Measurements from ENCODE around the gene SLC25A3.
"Not testable (repeated sequence)": the region's sequence is repeated elsewhere in the genome, so short reads cannot be mapped to it uniquely, and the experiment has no call there.

Gene SLC25A3

GRCh38 chr12:98591209-98591608 is 2.3 kb upstream of the SLC25A3 start:
- Histone ChIP-seq H3K9me3 (replicated peaks in 1 of 11) (no peaks in the 10 kb centered on the region), H3K27me3 (no peaks in the 10 kb centered on the region), H3K27ac (no peak overlapping the region), H4K20me1 (peaks cover 20 to 26% (median 24%) of the 10 kb centered on the region in 11 experiments), H3K9ac (no peak overlapping the region), H3K36me3 (peaks cover 10 to 17% (median 13%) of the 10 kb centered on the region in 11 experiments; a peak in 21 of 22 replicates), H3K4me1 (peaks cover 17 to 26% (median 19%) of the 10 kb centered on the region in 10 experiments), H3K4me2 (no peak overlapping the region), H3K4me3 (no peak overlapping the region)
- TF ChIP-seq Cebpa-rat (IDR thresholded peaks at IDR 0.05) = no peak

DNA sequence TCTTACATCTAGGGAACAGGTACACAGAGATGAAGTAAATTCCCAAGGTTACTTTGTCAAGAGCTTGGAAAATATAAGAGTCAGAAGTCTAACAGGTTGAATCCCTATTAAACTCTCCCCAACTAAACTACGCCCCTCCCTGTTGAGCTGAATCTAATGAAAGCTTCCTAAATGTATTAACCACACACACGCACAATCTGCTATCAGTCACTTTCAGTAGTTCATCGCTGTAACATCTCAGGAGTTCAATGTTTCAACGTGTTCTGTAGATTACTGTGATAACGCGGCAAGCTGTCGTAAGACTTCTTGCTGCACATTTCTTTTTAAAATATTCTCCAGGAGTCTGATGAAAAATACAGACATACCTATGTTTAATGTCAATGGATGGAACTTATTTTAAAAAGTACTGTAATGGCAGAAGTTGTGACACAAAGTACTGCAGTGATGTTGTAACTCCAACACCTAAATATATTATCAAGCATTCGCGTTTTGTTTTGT is 612 bp upstream of the SLC25A3 start:
- Histone ChIP-seq H3K27me3 (no peaks in the 10 kb centered on the region), H3K36me3 (peaks cover 26 to 34% (median 29%) of the 10 kb centered on the region in 11 experiments), H3K4me3 (peak overlapping the region; percentile 76 to 100 (median 98); a peak in 19 of 20 replicates), H3K9me3 (replicated peaks in 1 of 11) (no peaks in the 10 kb centered on the region), H3K4me1 (peaks cover 18 to 30% (median 25%) of the 10 kb centered on the region in 10 experiments), H3K27ac (peak overlapping the region; percentile 65 to 99 (median 97)), H4K20me1 (peaks cover 37 to 43% (median 40%) of the 10 kb centered on the region in 11 experiments), H3K9ac (peak overlapping the region; percentile 97 to 100 (median 99)), H3K4me2 (peak overlapping the region; percentile 54 to 85 (median 72))
- no peak for TF ChIP-seq Cebpa-rat (IDR thresholded peaks at IDR 0.05)

GRCh38 chr12:98594050-98594835 is 757 bp downstream of the SLC25A3 start:
- peak overlapping the region; percentile 81 to 98 (median 88) for H3K4me2 ChIP-seq
- H3K27ac ChIP-seq = peak overlapping the region; percentile 95 to 99 (median 97)
- H3K9me3 ChIP-seq (replicated peaks in 1 of 11) = no peaks in the 10 kb centered on the region
- peaks cover 45 to 57% (median 54%) of the 10 kb centered on the region in 11 experiments for H4K20me1 ChIP-seq
- peaks cover 40 to 47% (median 43%) of the 10 kb centered on the region in 11 experiments for H3K36me3 ChIP-seq
- peak overlapping the region; percentile 97 to 100 (median 99) for H3K9ac ChIP-seq
- H3K27me3 ChIP-seq = no peaks in the 10 kb centered on the region
- TF ChIP-seq Cebpa-rat (IDR thresholded peaks at IDR 0.05) = no peak
- H3K4me3 ChIP-seq = peak overlapping the region; percentile 76 to 100 (median 98)
- peaks cover 18 to 30% (median 25%) of the 10 kb centered on the region in 10 experiments for H3K4me1 ChIP-seq

- no peak for TF ChIP-seq Cebpa-rat (IDR thresholded peaks at IDR 0.05)
- peaks cover 18 to 30% (median 25%) of the 10 kb centered on the region in 10 experiments for H3K4me1 ChIP-seq
- H3K9me3 ChIP-seq (replicated peaks in 1 of 11) = no peaks in the 10 kb centered on the region
- peak overlapping the region; percentile 97 to 100 (median 99) for H3K9ac ChIP-seq
- H3K4me3 ChIP-seq = peak overlapping the region; percentile 76 to 100 (median 98)
- no peaks in the 10 kb centered on the region for H3K27me3 ChIP-seq
- peak overlapping the region; percentile 95 to 99 (median 97); a peak in 20 of 22 replicates for H3K27ac ChIP-seq
- H3K4me2 ChIP-seq = peak overlapping the region; percentile 81 to 98 (median 88)
- H3K36me3 ChIP-seq = peaks cover 52 to 59% (median 55%) of the 10 kb centered on the region in 11 experiments
- H4K20me1 ChIP-seq = peaks cover 56 to 68% (median 66%) of the 10 kb centered on the region in 11 experiments
Measured at GRCh38 chr12:98595243-98595988, 1.9 kb downstream of the SLC25A3 start.

GRCh38 chr12:98597313-98597712 is 3.8 kb downstream of the SLC25A3 start:
- H3K27me3 ChIP-seq; H3K9me3 ChIP-seq (replicated peaks in 1 of 11); H3K27ac ChIP-seq; H3K4me3 ChIP-seq; H3K4me2 ChIP-seq: not testable (repeated sequence)
- H3K9ac ChIP-seq = peak overlapping the region in 1 of 11 experiments; percentile 31; a peak in 1 of 22 replicates
- H3K36me3 ChIP-seq = peaks cover 71 to 78% (median 74%) of the 10 kb centered on the region in 11 experiments
- H3K4me1 ChIP-seq = peaks cover 17 to 28% (median 24%) of the 10 kb centered on the region in 10 experiments
- peaks cover 62 to 87% (median 82%) of the 10 kb centered on the region in 11 experiments for H4K20me1 ChIP-seq

DNA sequence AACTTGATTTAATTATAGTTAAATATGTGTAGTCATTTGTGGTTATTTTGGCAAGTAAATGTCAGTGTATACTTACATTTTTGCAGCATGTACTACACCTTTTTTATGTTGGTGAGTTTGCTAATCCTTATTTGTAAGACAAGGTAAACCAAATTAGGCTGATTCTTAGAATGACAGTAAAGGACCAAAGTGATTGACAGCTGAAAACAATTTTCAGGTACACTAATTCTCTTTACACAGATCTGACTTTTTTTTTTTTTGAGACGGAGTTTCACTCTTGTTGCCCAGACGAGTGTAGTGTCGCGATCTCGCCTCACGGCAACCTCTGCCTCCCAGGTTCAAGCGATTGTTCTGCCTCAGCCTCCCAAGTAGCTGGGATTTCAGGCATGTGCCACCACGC is 8.4 kb downstream of the SLC25A3 start:
- H3K4me2 ChIP-seq = no peak overlapping the region
- H3K27me3 ChIP-seq = no peaks in the 10 kb centered on the region
- H3K9me3 ChIP-seq (replicated peaks in 1 of 11) = no peaks in the 10 kb centered on the region
- no peak overlapping the region for H3K9ac ChIP-seq
- no peak overlapping the region for H3K27ac ChIP-seq
- peaks cover 81 to 88% (median 84%) of the 10 kb centered on the region in 11 experiments for H3K36me3 ChIP-seq
- H3K4me1 ChIP-seq = peaks cover under 1 to 15% (median 7%) of the 10 kb centered on the region in 10 experiments; a peak in 19 of 20 replicates
- H3K4me3 ChIP-seq = no peak overlapping the region
- H4K20me1 ChIP-seq = peaks cover 41 to 77% (median 65%) of the 10 kb centered on the region in 11 experiments
- no peak for TF ChIP-seq Cebpa-rat (IDR thresholded peaks at IDR 0.05)

DNA sequence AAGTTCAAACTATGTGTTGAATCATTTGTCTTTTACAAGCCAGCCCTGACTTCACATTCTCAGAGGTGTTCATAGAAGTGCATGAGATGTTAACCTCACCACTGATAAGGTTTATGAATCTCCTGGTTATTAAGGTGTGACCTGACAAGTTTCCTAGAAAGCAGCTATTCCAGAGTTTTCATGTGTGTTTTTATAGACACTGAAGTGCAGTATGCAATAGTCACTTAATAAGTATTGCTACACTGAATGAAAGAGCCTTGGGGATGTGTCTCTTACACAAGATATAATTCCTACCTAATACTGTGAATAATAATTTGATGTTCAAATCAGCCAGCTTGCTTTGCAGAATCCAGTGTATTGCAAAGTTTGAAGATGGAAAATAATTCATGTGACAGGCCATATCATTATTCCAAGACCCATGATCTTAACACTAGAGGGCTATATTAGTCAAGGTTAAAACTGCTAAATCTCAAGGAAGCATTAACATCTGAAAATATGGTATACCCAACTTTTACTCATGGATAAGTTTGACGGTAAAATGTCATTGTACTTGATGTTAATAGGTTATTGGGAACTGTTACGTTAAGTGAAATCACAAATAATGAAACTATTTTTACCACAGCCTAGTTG is 13.0 kb downstream of the SLC25A3 start:
- peak overlapping the region in 3 of 10 experiments; percentile 26 to 39 (median 35); a peak in 5 of 20 replicates for H3K4me3 ChIP-seq
- H3K9me3 ChIP-seq (replicated peaks in 1 of 11) = no peaks in the 10 kb centered on the region
- no peaks in the 10 kb centered on the region for H3K27me3 ChIP-seq

GRCh38 chr12:98610596-98610995 is 17.1 kb downstream of the SLC25A3 start:
- Histone ChIP-seq H3K4me3 (no peak overlapping the region), H3K9ac (no peak overlapping the region), H3K27me3 (no peaks in the 10 kb centered on the region), H4K20me1 (peaks cover 0 to 4% (median 0%) of the 10 kb centered on the region in 11 experiments; a peak in 2 of 22 replicates), H3K27ac (peak overlapping the region in 6 of 11 experiments; percentile 1 to 95 (median 60); a peak in 4 of 22 replicates), H3K36me3 (peaks cover 0 to 10% (median under 1%) of the 10 kb centered on the region in 11 experiments; a peak in 4 of 22 replicates), H3K9me3 (replicated peaks in 1 of 11) (peaks cover 0 to 16% (median 0%) of the 10 kb centered on the region in 11 experiments; a peak in 8 of 22 replicates), H3K4me1 (peaks cover 39 to 65% (median 58%) of the 10 kb centered on the region in 10 experiments), H3K4me2 (0 out of 22 replicates have a peak overlapping the region, but pooled peaks of 1 of the 11 experiments have one; percentile 11)
- TF ChIP-seq Cebpa-rat (IDR thresholded peaks at IDR 0.05) = no peak

More for the DNA sequence above, 13.0 kb downstream of the SLC25A3 start:
- TF ChIP-seq Cebpa-rat (IDR thresholded peaks at IDR 0.05) = no peak
- peak overlapping the region; percentile 68 to 85 (median 81); a peak in 20 of 22 replicates for H3K27ac ChIP-seq
- H3K4me1 ChIP-seq = peaks cover 15 to 37% (median 23%) of the 10 kb centered on the region in 10 experiments; a peak in 19 of 20 replicates
- peaks cover 35 to 43% (median 38%) of the 10 kb centered on the region in 11 experiments for H3K36me3 ChIP-seq
- H4K20me1 ChIP-seq = peaks cover under 1 to 33% (median 19%) of the 10 kb centered on the region in 11 experiments; a peak in 16 of 22 replicates
- H3K9ac ChIP-seq = peak overlapping the region in 5 of 11 experiments; percentile 68 to 75 (median 72); a peak in 8 of 22 replicates
- H3K4me2 ChIP-seq = peak overlapping the region in 10 of 11 experiments; percentile 70 to 85 (median 78); a peak in 17 of 22 replicates

Measured in BLaER1 treated with 17β-estradiol and CSF1 and Interleukin-3, amounts not matched to agents 10 nM and 100 nM (cell line).